ENCODE measurements around the gene MAP3K3. TPM values are rescaled to one million over a fixed set of nuclear protein-coding genes. Genes with fewer than 3 reads are reported as not detected.

MAP3K3 gene
- total and polyA plus RNA-seq, 10 of the 15 experiments (the other 5 are each of a cell fraction or from before 2014, with no cell fraction given), result 1.6 to 24.1 (median 15.0) TPM

GRCh38 chr17:63649813-63650212 is 27.6 kb downstream of the MAP3K3 start:
- intact Hi-C loops (cut with micrococcal nuclease; ENCODE audit: unreplicated experiment) (no loop called here), in situ Hi-C loops (cut with MboI) (no loop called here)
- Histone ChIP-seq H3K4me1 (ENCODE audit: control insufficient read depth, insufficient read depth, low read length) (peaks cover 26% of the 10 kb centered on the region), H3K27ac (ENCODE audit: control insufficient read depth, insufficient read depth) (no peak overlapping the region), H3K4me2 (ENCODE audit: control insufficient read depth, insufficient read depth) (no peak overlapping the region), H3K36me3 (ENCODE audit: control insufficient read depth in 2 of 2, insufficient read depth in 2 of 2, low read length in 1 of 2) (peaks cover 4 to 16% of the 10 kb centered on the region in 2 experiments; a peak in 3 of 4 replicates), H3K27me3 (replicated peaks in 1 of 2; ENCODE audit: control insufficient read depth in 2 of 2, insufficient read depth in 2 of 2, low read length in 1 of 2) (no peaks in the 10 kb centered on the region), H3K79me2 (ENCODE audit: control insufficient read depth, insufficient read depth, low read length) (peaks cover 2% of the 10 kb centered on the region; the same call in 1 of the 2 replicates), H3K4me3 (no peak overlapping the region), H3K9me3 (replicated peaks; ENCODE audit: control insufficient read depth, insufficient read depth, low read length) (no peaks in the 10 kb centered on the region), H2AFZ (ENCODE audit: control insufficient read depth, low read depth, low read length) (no peak overlapping the region), H3K9ac (ENCODE audit: control insufficient read depth, insufficient read depth, low read length) (no peak overlapping the region), H4K20me1 (ENCODE audit: control insufficient read depth, insufficient read depth) (no peaks in the 10 kb centered on the region)
- ChIA-PET SMC1A (ENCODE audit: uncharacterized antibody, unreplicated experiment) (no interaction called here), CTCF (no interaction called here), RAD21 (ENCODE audit: unreplicated experiment) (no interaction called here), POLR2A (no interaction called here)
- WGBS (ENCODE audit: insufficient coverage, insufficient replicate concordance, low lambda C conversion rate, missing lambda C conversion rate), result 100% methylated on average over 1 of the region's 1 CpG
- ATAC-seq (no peak), FAIRE-seq (no peak), DNase-seq (ENCODE audit: low read depth, low spot score) (no peak)
- BruUV-seq (replicated peaks), result no TSS peak
- TF ChIP-seq YBX1 (IDR thresholded peaks at IDR 0.05), result no peak
- no peak for TF ChIP-seq DPF2 (IDR thresholded peaks at IDR 0.05)
- TF ChIP-seq PAX5 (IDR thresholded peaks at IDR 0.05; ENCODE audit: borderline replicate concordance, low read depth, low read length), result no peak
- TF ChIP-seq KLF5 (IDR thresholded peaks at IDR 0.05; ENCODE audit: partially characterized antibody), result no peak
- no peak for TF ChIP-seq EGR1 (IDR thresholded peaks at IDR 0.05; ENCODE audit: borderline replicate concordance in 1 of 2, low read depth in 2 of 2, low read length in 2 of 2)

GRCh38 chr17:63652106-63652505 is 29.9 kb downstream of the MAP3K3 start:
- H2AFZ ChIP-seq (ENCODE audit: control insufficient read depth, low read depth, low read length), result no peak overlapping the region
- no TSS peak for BruUV-seq (replicated peaks)
- no peak overlapping the region for H3K27ac ChIP-seq (ENCODE audit: control insufficient read depth, insufficient read depth)
- DNase-seq (ENCODE audit: low read depth, low spot score), result no peak
- H3K4me2 ChIP-seq (ENCODE audit: control insufficient read depth, insufficient read depth), result no peak overlapping the region
- FAIRE-seq, result no peak
- no peak for ATAC-seq
- H3K36me3 ChIP-seq (ENCODE audit: control insufficient read depth in 2 of 2, insufficient read depth in 2 of 2, low read length in 1 of 2), result peaks cover 2 to 8% of the 10 kb centered on the region in 2 experiments; a peak in 3 of 4 replicates
- no peaks in the 10 kb centered on the region for H3K27me3 ChIP-seq (replicated peaks in 1 of 2; ENCODE audit: control insufficient read depth in 2 of 2, insufficient read depth in 2 of 2, low read length in 1 of 2)
- RAD21 ChIA-PET (ENCODE audit: unreplicated experiment), result no interaction called here
- WGBS (ENCODE audit: insufficient coverage, insufficient replicate concordance, low lambda C conversion rate, missing lambda C conversion rate), result 54% methylated on average over 3 of the region's 3 CpGs
- H3K9ac ChIP-seq (ENCODE audit: control insufficient read depth, insufficient read depth, low read length), result no peak overlapping the region
- TF ChIP-seq ZBTB4 (CRISPR knock-in tag; IDR thresholded peaks at IDR 0.05) (no peak), RAD21 (IDR thresholded peaks at IDR 0.05; ENCODE audit: insufficient read depth, low read depth, low read length) (no peak), PKNOX1 (IDR thresholded peaks at IDR 0.05) (no peak), TARDBP (IDR thresholded peaks at IDR 0.05; ENCODE audit: borderline replicate concordance) (no peak), SMAD5 (IDR thresholded peaks at IDR 0.05; ENCODE audit: low read depth) (no peak), RBBP5 (conservative IDR thresholded peaks at IDR 0.05) (no peak), CBX3 (IDR thresholded peaks at IDR 0.05; ENCODE audit: borderline replicate concordance, low read depth) (no peak), NBN (IDR thresholded peaks at IDR 0.05) (no peak)
- POLR2A ChIA-PET, result no interaction called here
- SMC1A ChIA-PET (ENCODE audit: uncharacterized antibody, unreplicated experiment), result no interaction called here
- intact Hi-C loops (cut with micrococcal nuclease; ENCODE audit: unreplicated experiment), result no loop called here
- H3K9me3 ChIP-seq (replicated peaks; ENCODE audit: control insufficient read depth, insufficient read depth, low read length), result no peaks in the 10 kb centered on the region
- no peaks in the 10 kb centered on the region for H3K79me2 ChIP-seq (ENCODE audit: control insufficient read depth, insufficient read depth, low read length)
- in situ Hi-C loops (cut with MboI), result no loop called here
- H3K4me1 ChIP-seq (ENCODE audit: control insufficient read depth, insufficient read depth, low read length), result peaks cover 4% of the 10 kb centered on the region
- H3K4me3 ChIP-seq, result no peak overlapping the region
- no peaks in the 10 kb centered on the region for H4K20me1 ChIP-seq (ENCODE audit: control insufficient read depth, insufficient read depth)
- CTCF ChIA-PET, result interaction anchor here (1.6 kb wide), 2 partner anchors 9 to 19 kb away, joined by 4 to 6 read pairs; no protein-coding TSS in a partner anchor

All from GM12878 (cell line).